Astrocyte of the spinal cord (primary cell): ENCODE results near the gene SPACA7.

Experiments used
- DNase-seq: peaks from one replicate; pipeline ENCODE4 v3.0.0; 2011; ENCODE audit warnings: low read depth, low spot score
- H3K4me3 ChIP-seq: 2 replicates; pipeline ENCODE4 v1.5.1; 2011; ENCODE audit warnings: low read depth, mild to moderate bottlenecking, low read length, moderate library complexity
- CTCF ChIP-seq: IDR thresholded peaks from 2 replicates; pipeline ENCODE4 v1.5.1; 2012; ENCODE audit warnings: low read depth, mild to moderate bottlenecking, low read length, inconsistent platforms
- in situ Hi-C: cut with HindIII; loops from 2 replicates; pipeline ENCODE4 v1.10.0; 2017; ENCODE audit warnings: low sequenced_read_pairs

Gene SPACA7

GRCh38 chr13:112434937-112435523, 58.9 kb downstream of the SPACA7 start:
- no peak overlapping the region for H3K4me3 ChIP-seq
- TF ChIP-seq CTCF: no peak
- DNase-seq: no peak
- in situ Hi-C loops: no loop called here

- in situ Hi-C loops: no loop called here
- no peak for TF ChIP-seq CTCF
- H3K4me3 ChIP-seq: no peak overlapping the region
- no peak for DNase-seq
Observed at GRCh38 chr13:112435973-112436372, 59.8 kb downstream of the SPACA7 start.

- DNase-seq: no peak
- no peak overlapping the region for H3K4me3 ChIP-seq
- in situ Hi-C loops: no loop called here
- TF ChIP-seq CTCF: no peak
Observed at GRCh38 chr13:112438094-112438493, 61.9 kb downstream of the SPACA7 start.

- TF ChIP-seq CTCF: no peak
- H3K4me3 ChIP-seq: no peak overlapping the region
- DNase-seq: no peak
- in situ Hi-C loops: no loop called here
Observed at GRCh38 chr13:112438515-112438914, 62.4 kb downstream of the SPACA7 start.

- H3K4me3 ChIP-seq: no peak overlapping the region
- in situ Hi-C loops: no loop called here
- DNase-seq: no peak
- no peak for TF ChIP-seq CTCF
Observed at GRCh38 chr13:112441226-112441625, 65.1 kb downstream of the SPACA7 start.

- in situ Hi-C loops: no loop called here
- no peak for TF ChIP-seq CTCF
- no peak for DNase-seq
- H3K4me3 ChIP-seq: no peak overlapping the region
Observed at GRCh38 chr13:112441779-112442310, 65.7 kb downstream of the SPACA7 start.
